ENCODE measurements around the gene HOXB5.

DNA sequence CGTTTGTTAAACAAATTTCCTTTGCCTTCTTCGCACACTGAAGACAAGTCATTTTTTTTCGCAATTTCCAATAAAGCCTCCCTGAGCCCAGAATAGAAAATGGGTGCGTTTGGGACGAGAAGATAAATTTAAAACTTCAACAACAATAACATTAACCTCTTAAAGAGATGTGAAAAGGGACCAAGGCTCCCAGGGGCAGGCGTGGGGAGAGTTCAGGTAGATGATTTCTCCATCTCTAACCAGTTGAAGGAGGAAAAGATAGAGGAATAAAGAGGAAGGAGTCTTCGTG lies 14.2 kb downstream of the HOXB5 start:
- TF ChIP-seq, protein P1, sequence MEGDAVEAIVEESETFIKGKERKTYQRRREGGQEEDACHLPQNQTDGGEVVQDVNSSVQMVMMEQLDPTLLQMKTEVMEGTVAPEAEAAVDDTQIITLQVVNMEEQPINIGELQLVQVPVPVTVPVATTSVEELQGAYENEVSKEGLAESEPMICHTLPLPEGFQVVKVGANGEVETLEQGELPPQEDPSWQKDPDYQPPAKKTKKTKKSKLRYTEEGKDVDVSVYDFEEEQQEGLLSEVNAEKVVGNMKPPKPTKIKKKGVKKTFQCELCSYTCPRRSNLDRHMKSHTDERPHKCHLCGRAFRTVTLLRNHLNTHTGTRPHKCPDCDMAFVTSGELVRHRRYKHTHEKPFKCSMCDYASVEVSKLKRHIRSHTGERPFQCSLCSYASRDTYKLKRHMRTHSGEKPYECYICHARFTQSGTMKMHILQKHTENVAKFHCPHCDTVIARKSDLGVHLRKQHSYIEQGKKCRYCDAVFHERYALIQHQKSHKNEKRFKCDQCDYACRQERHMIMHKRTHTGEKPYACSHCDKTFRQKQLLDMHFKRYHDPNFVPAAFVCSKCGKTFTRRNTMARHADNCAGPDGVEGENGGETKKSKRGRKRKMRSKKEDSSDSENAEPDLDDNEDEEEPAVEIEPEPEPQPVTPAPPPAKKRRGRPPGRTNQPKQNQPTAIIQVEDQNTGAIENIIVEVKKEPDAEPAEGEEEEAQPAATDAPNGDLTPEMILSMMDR (IDR thresholded peaks at IDR 0.05; ENCODE audit: low read length) = no peak
- no peak for TF ChIP-seq EZH2 (IDR thresholded peaks at IDR 0.05; ENCODE audit: borderline replicate concordance, low read length)
